Measurements from ENCODE around the gene KRTAP19-4. TPM values are rescaled to one million over a fixed set of nuclear protein-coding genes. Genes with fewer than 3 reads are reported as not detected.

The KRTAP19-4 gene
- total and polyA plus RNA-seq, 2 of the 4 experiments (the other 2 are of a cell fraction), result not detected

GRCh38 chr21:30491963-30492428 lies 5.0 kb downstream of the KRTAP19-4 start, which contains the start of gene KRTAP19-3:
TSS of gene KRTAP19-3 (minus strand) at chr21:30492013. CDS start at chr21:30491957, 56 bp downstream.
- BruUV-seq (replicated peaks), result no TSS peak
- dilution Hi-C loops (cut with HindIII; ENCODE audit: low sequenced_read_pairs, unreplicated experiment), result no loop called here

More at GRCh38 chr21:30491963-30492428, 5.0 kb downstream of the KRTAP19-4 start, which contains the start of gene KRTAP19-3:
- in situ Hi-C loops (cut with MboI; ENCODE audit: low sequenced_read_pairs) (no loop called here), intact Hi-C loops (cut with micrococcal nuclease) (no loop called here)
- H3K36me3 ChIP-seq (ENCODE audit: control insufficient read depth, insufficient read depth, low read length), result no peaks in the 10 kb centered on the region
- ChIA-PET POLR2A (ENCODE audit: unreplicated experiment) (no interaction called here), CTCF (no interaction called here)
- no peak within 1 kb of the TSS for H3K56ac ChIP-seq (ENCODE audit: extremely low read depth, insufficient read depth, low read length)
- H4K8ac ChIP-seq (ENCODE audit: low read depth in 2 of 2, low read length in 2 of 2), result no peak within 1 kb of the TSS
- H3K9ac ChIP-seq (ENCODE audit: low read depth, low read length), result no peak within 1 kb of the TSS
- DNase-seq, result no peak
- no peaks in the 10 kb centered on the region for H4K20me1 ChIP-seq (ENCODE audit: insufficient read depth, low read length)
- H3K9me1 ChIP-seq (ENCODE audit: insufficient read depth, low read length), result no peaks in the 10 kb centered on the region
- no CpG with 5 or more reads among the region's 2 CpGs for WGBS, 2 experiments (ENCODE audit: extremely low coverage in 2 of 2, insufficient read length in 1 of 2)
- H4K5ac ChIP-seq (ENCODE audit: low read depth, low read length), result no peak within 1 kb of the TSS
- H2BK5ac ChIP-seq (ENCODE audit: low read depth, low read length, poor library complexity, severe bottlenecking), result no peak within 1 kb of the TSS
- H2BK20ac ChIP-seq (ENCODE audit: low read depth, low read length), result no peak within 1 kb of the TSS
- no peaks in the 10 kb centered on the region for H3K79me1 ChIP-seq (ENCODE audit: low read depth in 1 of 2, low read length in 2 of 2)
- TF ChIP-seq RCOR1 (IDR thresholded peaks at IDR 0.05; ENCODE audit: insufficient replicate concordance, low read length) (no peak), CEBPB (IDR thresholded peaks at IDR 0.05; ENCODE audit: low read depth, low read length) (0 out of 2 replicates have a peak, but pooled peaks have one; percentile 41)
- H3K4ac ChIP-seq (ENCODE audit: low read depth, low read length), result no peak within 1 kb of the TSS
- H2BK15ac ChIP-seq (ENCODE audit: low read depth, low read length), result no peak within 1 kb of the TSS
- H2AK9ac ChIP-seq (replicated peaks; ENCODE audit: low read depth, low read length, poor library complexity), result no peak within 1 kb of the TSS
- H3K27ac ChIP-seq (ENCODE audit: insufficient read depth, low read length), result no peak within 1 kb of the TSS
- no peak within 1 kb of the TSS for H3K14ac ChIP-seq (replicated peaks; ENCODE audit: low read depth, low read length)
- H2AK5ac ChIP-seq (ENCODE audit: low read depth, low read length), result no peak within 1 kb of the TSS
- no peak within 1 kb of the TSS for H2BK120ac ChIP-seq (ENCODE audit: low read depth, low read length)
- no peaks in the 10 kb centered on the region for H3K27me3 ChIP-seq (ENCODE audit: control insufficient read depth, insufficient read depth, low read length)
- H2AFZ ChIP-seq (replicated peaks; ENCODE audit: low read length, poor library complexity), result no peak within 1 kb of the TSS
- H3K4me2 ChIP-seq (ENCODE audit: low read depth, low read length), result no peak within 1 kb of the TSS
- no peak within 1 kb of the TSS for H4K91ac ChIP-seq (ENCODE audit: insufficient read depth, low read depth, low read length)
- H3K4me3 ChIP-seq (ENCODE audit: insufficient read depth, low read depth, low read length), result no peak within 1 kb of the TSS
- peaks cover 13% of the 10 kb centered on the region for H3K9me3 ChIP-seq (ENCODE audit: control insufficient read depth, insufficient read depth, low read length)
- no peak for ATAC-seq (ENCODE audit: low read depth)
- H3K18ac ChIP-seq (ENCODE audit: low read depth, low read length), result no peak within 1 kb of the TSS
- H3K23ac ChIP-seq (ENCODE audit: low read depth, low read length), result no peak within 1 kb of the TSS
- no peaks in the 10 kb centered on the region for H3K4me1 ChIP-seq (ENCODE audit: control insufficient read depth, insufficient read depth, low read length)
